ENCODE measurements around the gene SYNPR. TPM values are rescaled to one million over a fixed set of nuclear protein-coding genes. Genes with fewer than 3 reads are reported as not detected.

SYNPR gene
- total RNA-seq, 1 donor from 2014 or later: not detected

DNA sequence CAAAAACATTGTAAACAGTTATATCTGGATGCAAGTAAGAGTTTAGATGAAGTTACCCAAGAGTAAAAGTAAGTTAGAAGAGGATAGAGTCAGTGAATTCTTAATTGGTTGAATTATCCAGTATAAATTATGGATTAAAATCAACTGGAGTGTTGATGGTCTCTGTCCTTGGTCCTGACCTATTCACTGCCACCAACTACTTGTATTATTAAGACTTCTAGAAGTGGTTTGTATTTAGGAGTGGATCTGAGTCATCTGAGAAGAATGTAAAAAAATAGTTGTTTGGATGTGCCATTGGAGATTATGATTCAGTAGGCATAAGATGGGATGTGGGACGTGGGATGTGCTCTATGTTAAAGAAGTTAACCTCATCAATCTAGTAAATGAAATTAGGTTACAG lies 86.4 kb downstream of the SYNPR start:
- H3K36me3 ChIP-seq (ENCODE audit: control insufficient read depth in 3 of 3, insufficient read depth in 3 of 3, low read length in 3 of 3): no peaks in the 10 kb centered on the region
- H3K4me3 ChIP-seq (ENCODE audit: low read length in 3 of 3): no peak overlapping the region
- no peaks in the 10 kb centered on the region for H3K27me3 ChIP-seq (ENCODE audit: control insufficient read depth in 3 of 3, insufficient read depth in 3 of 3, low read length in 3 of 3)
- no peak overlapping the region for H3K9ac ChIP-seq (ENCODE audit: low read depth in 1 of 3, low read length in 3 of 3)
- no peak overlapping the region for H3K27ac ChIP-seq (ENCODE audit: low read depth, low read length)
- H3K4me1 ChIP-seq (ENCODE audit: control insufficient read depth in 3 of 3, insufficient read depth in 3 of 3, low read length in 3 of 3): no peaks in the 10 kb centered on the region
- H3K9me3 ChIP-seq (ENCODE audit: control insufficient read depth in 3 of 3, low read length in 3 of 3): no peaks in the 10 kb centered on the region

DNA sequence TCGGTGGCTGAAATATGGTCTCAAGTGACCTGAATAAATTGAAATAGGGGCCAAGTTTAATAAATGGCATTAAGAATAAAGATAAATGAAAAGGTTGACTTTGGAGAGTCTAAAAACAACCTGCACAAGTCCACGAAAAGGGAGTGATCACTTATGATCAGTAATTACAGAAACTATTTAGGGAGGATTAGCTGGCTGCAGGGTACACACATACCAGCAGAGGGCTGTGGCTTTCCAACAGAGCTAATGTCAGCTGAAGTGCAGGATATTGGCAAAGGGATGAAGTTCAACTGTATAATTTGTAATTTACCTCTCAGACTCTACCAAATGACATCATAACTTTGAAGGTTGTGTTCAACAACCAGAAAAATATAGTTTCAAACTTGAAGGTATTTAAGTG lies 86.8 kb downstream of the SYNPR start:
- Histone ChIP-seq H3K4me1 (ENCODE audit: control insufficient read depth in 3 of 3, insufficient read depth in 3 of 3, low read length in 3 of 3) (no peaks in the 10 kb centered on the region), H3K27me3 (ENCODE audit: control insufficient read depth in 3 of 3, insufficient read depth in 3 of 3, low read length in 3 of 3) (no peaks in the 10 kb centered on the region), H3K4me3 (ENCODE audit: low read length in 3 of 3) (no peak overlapping the region), H3K36me3 (ENCODE audit: control insufficient read depth in 3 of 3, insufficient read depth in 3 of 3, low read length in 3 of 3) (no peaks in the 10 kb centered on the region), H3K27ac (ENCODE audit: low read depth, low read length) (no peak overlapping the region), H3K9me3 (ENCODE audit: control insufficient read depth in 3 of 3, low read length in 3 of 3) (no peaks in the 10 kb centered on the region), H3K9ac (ENCODE audit: low read depth in 1 of 3, low read length in 3 of 3) (no peak overlapping the region)

DNA sequence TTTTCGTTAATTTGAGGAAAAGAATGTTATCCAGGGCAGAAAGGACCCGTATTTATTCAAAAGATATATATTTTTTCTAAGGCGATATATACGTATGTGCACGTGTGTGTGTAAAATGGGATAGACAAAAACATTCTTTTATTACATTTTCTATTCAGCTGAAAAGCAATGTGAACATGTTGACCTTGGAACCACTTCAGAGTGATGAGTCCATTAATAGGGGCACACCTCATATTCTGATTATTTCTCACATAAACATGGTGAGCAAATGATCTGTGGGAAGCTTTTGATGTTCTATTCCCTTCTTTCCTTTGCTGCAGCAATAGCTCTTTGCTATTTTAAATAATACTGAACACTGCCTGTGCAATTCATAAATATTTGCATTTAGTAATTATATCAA lies 87.6 kb downstream of the SYNPR start:
- no peak overlapping the region for H3K9ac ChIP-seq (ENCODE audit: low read depth in 1 of 3, low read length in 3 of 3)
- H3K36me3 ChIP-seq (ENCODE audit: control insufficient read depth in 3 of 3, insufficient read depth in 3 of 3, low read length in 3 of 3): no peaks in the 10 kb centered on the region
- H3K9me3 ChIP-seq (ENCODE audit: control insufficient read depth in 3 of 3, low read length in 3 of 3): no peaks in the 10 kb centered on the region
- no peaks in the 10 kb centered on the region for H3K27me3 ChIP-seq (ENCODE audit: control insufficient read depth in 3 of 3, insufficient read depth in 3 of 3, low read length in 3 of 3)
- H3K4me3 ChIP-seq (ENCODE audit: low read length in 3 of 3): no peak overlapping the region
- H3K27ac ChIP-seq (ENCODE audit: low read depth, low read length): no peak overlapping the region
- no peaks in the 10 kb centered on the region for H3K4me1 ChIP-seq (ENCODE audit: control insufficient read depth in 3 of 3, insufficient read depth in 3 of 3, low read length in 3 of 3)

DNA sequence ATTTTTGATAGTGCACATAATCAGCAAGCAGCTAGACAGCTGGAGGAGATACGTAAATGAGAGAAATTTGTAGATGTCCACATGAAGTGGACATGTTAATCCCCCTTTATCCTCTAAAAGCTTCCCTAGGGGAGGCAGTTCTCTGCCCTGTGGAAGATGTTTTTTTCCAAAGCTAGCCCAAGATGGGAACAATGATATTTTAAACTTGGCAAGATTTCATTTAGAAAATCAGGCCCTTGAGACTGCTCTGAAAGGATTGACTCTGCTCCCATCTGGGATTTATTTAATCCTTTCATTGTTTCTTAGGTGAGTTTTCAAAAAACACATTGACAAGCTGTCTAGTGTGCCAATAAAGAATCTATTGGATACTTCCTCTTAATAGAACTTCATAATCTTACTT lies 92.0 kb downstream of the SYNPR start:
- no peaks in the 10 kb centered on the region for H3K9me3 ChIP-seq (ENCODE audit: control insufficient read depth in 3 of 3, low read length in 3 of 3)
- H3K27me3 ChIP-seq (ENCODE audit: control insufficient read depth in 3 of 3, insufficient read depth in 3 of 3, low read length in 3 of 3): peaks cover 0 to 4% (median 0%) of the 10 kb centered on the region in 3 donors
- H3K27ac ChIP-seq (ENCODE audit: low read depth, low read length): no peak overlapping the region
- no peaks in the 10 kb centered on the region for H3K36me3 ChIP-seq (ENCODE audit: control insufficient read depth in 3 of 3, insufficient read depth in 3 of 3, low read length in 3 of 3)
- no peak overlapping the region for H3K4me3 ChIP-seq (ENCODE audit: low read length in 3 of 3)
- H3K4me1 ChIP-seq (ENCODE audit: control insufficient read depth in 3 of 3, insufficient read depth in 3 of 3, low read length in 3 of 3): no peaks in the 10 kb centered on the region
- H3K9ac ChIP-seq (ENCODE audit: low read depth in 1 of 3, low read length in 3 of 3): no peak overlapping the region

DNA sequence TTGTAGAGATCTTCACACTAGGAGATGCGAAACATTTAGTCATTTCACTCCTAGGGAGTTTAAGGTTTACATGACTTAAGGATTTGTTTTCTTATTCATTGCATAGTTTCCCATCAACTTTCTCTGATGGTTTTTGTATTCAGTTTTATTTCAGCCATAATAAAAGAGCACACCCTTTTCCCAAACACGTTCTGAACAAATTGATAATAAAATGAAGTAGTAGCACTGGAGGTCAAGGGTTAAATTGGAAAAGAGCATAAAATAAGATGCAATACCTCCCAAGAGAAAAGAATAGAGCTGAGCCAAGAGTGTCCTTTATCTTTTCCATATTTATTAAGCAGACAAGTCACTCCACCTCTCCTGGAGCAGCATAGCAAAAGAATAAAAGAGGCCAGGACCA lies 104.9 kb downstream of the SYNPR start:
- H3K9me3 ChIP-seq (ENCODE audit: control insufficient read depth in 3 of 3, low read length in 3 of 3): peaks cover 0 to 2% (median 0%) of the 10 kb centered on the region in 3 donors
- H3K4me3 ChIP-seq (ENCODE audit: low read length in 3 of 3): no peak overlapping the region
- no peak overlapping the region for H3K9ac ChIP-seq (ENCODE audit: low read depth in 1 of 3, low read length in 3 of 3)
- peaks cover 0 to 2% (median 0%) of the 10 kb centered on the region in 3 donors for H3K27me3 ChIP-seq (ENCODE audit: control insufficient read depth in 3 of 3, insufficient read depth in 3 of 3, low read length in 3 of 3)
- no peaks in the 10 kb centered on the region for H3K4me1 ChIP-seq (ENCODE audit: control insufficient read depth in 3 of 3, insufficient read depth in 3 of 3, low read length in 3 of 3)
- H3K36me3 ChIP-seq (ENCODE audit: control insufficient read depth in 3 of 3, insufficient read depth in 3 of 3, low read length in 3 of 3): no peaks in the 10 kb centered on the region
- H3K27ac ChIP-seq (ENCODE audit: low read depth, low read length): no peak overlapping the region

DNA sequence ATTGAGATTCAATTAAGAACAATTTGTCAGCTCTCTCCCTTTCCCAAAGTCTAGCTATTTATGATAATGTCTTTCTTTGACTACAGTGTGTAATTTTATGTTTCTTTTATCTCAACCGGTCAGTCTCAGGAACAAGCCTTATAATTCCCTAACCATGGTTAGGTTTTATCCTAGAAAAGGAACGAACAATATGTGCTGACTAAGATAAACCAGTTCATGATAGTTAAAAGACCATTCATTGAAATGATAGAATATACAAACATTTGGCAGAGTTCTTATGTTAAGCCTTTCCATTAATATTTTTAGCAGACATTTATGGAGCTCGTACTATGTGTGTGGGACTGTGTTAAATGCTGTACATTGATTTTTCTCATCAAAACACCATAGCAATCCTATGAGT lies 106.3 kb downstream of the SYNPR start:
- H3K9me3 ChIP-seq (ENCODE audit: control insufficient read depth in 3 of 3, low read length in 3 of 3): peaks cover 0 to 2% (median 0%) of the 10 kb centered on the region in 3 donors
- no peak overlapping the region for H3K9ac ChIP-seq (ENCODE audit: low read depth in 1 of 3, low read length in 3 of 3)
- H3K27ac ChIP-seq (ENCODE audit: low read depth, low read length): no peak overlapping the region
- peaks cover 0 to 2% (median 0%) of the 10 kb centered on the region in 3 donors for H3K27me3 ChIP-seq (ENCODE audit: control insufficient read depth in 3 of 3, insufficient read depth in 3 of 3, low read length in 3 of 3)
- H3K36me3 ChIP-seq (ENCODE audit: control insufficient read depth in 3 of 3, insufficient read depth in 3 of 3, low read length in 3 of 3): no peaks in the 10 kb centered on the region
- H3K4me3 ChIP-seq (ENCODE audit: low read length in 3 of 3): no peak overlapping the region
- no peaks in the 10 kb centered on the region for H3K4me1 ChIP-seq (ENCODE audit: control insufficient read depth in 3 of 3, insufficient read depth in 3 of 3, low read length in 3 of 3)

DNA sequence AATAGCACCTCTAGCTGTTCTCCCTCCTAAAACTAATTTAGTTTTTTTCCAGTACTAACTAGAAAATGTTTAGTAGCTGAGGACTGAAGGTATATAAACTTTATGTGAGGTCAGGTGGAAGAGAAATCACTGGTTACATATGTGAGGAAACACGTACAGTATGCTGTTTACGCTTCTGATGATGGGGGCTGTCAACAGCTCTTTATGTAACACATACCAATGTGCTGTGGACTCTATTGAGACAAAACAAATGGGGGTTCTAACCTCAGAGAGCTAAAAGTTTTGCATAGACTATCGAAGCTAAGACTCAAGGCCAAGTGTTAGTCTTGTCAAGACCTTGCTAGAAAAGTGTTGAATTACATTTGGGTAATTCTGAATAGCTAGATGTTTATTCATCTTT lies 107.5 kb downstream of the SYNPR start:
- H3K4me1 ChIP-seq (ENCODE audit: control insufficient read depth in 3 of 3, insufficient read depth in 3 of 3, low read length in 3 of 3): no peaks in the 10 kb centered on the region
- H3K4me3 ChIP-seq (ENCODE audit: low read length in 3 of 3): no peak overlapping the region
- H3K27me3 ChIP-seq (ENCODE audit: control insufficient read depth in 3 of 3, insufficient read depth in 3 of 3, low read length in 3 of 3): peaks cover 0 to 2% (median 0%) of the 10 kb centered on the region in 3 donors
- no peak overlapping the region for H3K27ac ChIP-seq (ENCODE audit: low read depth, low read length)
- H3K9ac ChIP-seq (ENCODE audit: low read depth in 1 of 3, low read length in 3 of 3): no peak overlapping the region
- no peaks in the 10 kb centered on the region for H3K36me3 ChIP-seq (ENCODE audit: control insufficient read depth in 3 of 3, insufficient read depth in 3 of 3, low read length in 3 of 3)
- peaks cover 0 to 2% (median 0%) of the 10 kb centered on the region in 3 donors for H3K9me3 ChIP-seq (ENCODE audit: control insufficient read depth in 3 of 3, low read length in 3 of 3)

DNA sequence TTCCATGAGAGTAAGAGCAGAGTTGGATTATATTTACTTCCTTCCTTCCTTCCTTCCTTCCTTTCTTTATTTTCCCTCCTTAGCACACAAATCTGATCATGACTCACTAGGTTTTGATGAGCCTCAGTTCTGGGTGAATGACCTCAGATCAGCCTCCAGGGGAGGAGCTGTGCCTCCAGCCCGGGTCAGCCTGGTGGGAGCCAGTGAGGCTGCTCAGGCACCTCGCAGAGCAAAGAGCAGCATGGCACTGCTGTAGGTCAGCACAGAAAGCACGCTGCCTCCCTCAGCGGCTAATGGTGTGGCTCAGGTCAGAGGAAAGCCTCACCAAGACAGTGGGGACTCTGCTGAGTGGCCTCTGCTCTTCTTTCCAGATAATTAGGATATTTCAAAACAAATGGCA lies 108.5 kb downstream of the SYNPR start:
- peaks cover 0 to 2% (median 0%) of the 10 kb centered on the region in 3 donors for H3K27me3 ChIP-seq (ENCODE audit: control insufficient read depth in 3 of 3, insufficient read depth in 3 of 3, low read length in 3 of 3)
- no peak overlapping the region for H3K9ac ChIP-seq (ENCODE audit: low read depth in 1 of 3, low read length in 3 of 3)
- peaks cover 0 to 2% (median 0%) of the 10 kb centered on the region in 3 donors for H3K9me3 ChIP-seq (ENCODE audit: control insufficient read depth in 3 of 3, low read length in 3 of 3)
- H3K4me3 ChIP-seq (ENCODE audit: low read length in 3 of 3): no peak overlapping the region
- H3K4me1 ChIP-seq (ENCODE audit: control insufficient read depth in 3 of 3, insufficient read depth in 3 of 3, low read length in 3 of 3): no peaks in the 10 kb centered on the region
- H3K36me3 ChIP-seq (ENCODE audit: control insufficient read depth in 3 of 3, insufficient read depth in 3 of 3, low read length in 3 of 3): no peaks in the 10 kb centered on the region
- H3K27ac ChIP-seq (ENCODE audit: low read depth, low read length): no peak overlapping the region

DNA sequence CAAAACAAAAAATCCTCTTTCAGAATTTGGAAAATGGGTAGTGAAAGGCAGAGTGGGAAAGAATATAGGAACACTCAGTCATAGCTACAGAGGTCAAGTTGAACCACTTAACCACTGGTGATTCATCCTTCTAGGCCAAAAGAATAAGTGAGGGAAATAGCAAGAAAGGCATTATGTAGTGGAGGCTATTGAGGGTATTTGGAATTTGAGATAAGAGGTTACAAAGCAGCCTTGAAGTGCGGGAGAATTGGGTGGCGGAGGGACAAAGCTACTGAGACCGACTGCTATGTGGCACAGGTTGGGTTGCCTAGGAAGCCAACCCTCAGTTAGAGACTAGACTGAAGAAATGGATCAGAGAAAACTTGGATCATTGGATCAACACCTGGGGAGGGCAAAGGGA lies 109.5 kb downstream of the SYNPR start:
- Histone ChIP-seq H3K27ac (ENCODE audit: low read depth, low read length) (no peak overlapping the region), H3K36me3 (ENCODE audit: control insufficient read depth in 3 of 3, insufficient read depth in 3 of 3, low read length in 3 of 3) (no peaks in the 10 kb centered on the region), H3K4me3 (ENCODE audit: low read length in 3 of 3) (no peak overlapping the region), H3K9ac (ENCODE audit: low read depth in 1 of 3, low read length in 3 of 3) (no peak overlapping the region), H3K27me3 (ENCODE audit: control insufficient read depth in 3 of 3, insufficient read depth in 3 of 3, low read length in 3 of 3) (peaks cover 0 to 2% (median 0%) of the 10 kb centered on the region in 3 donors), H3K9me3 (ENCODE audit: control insufficient read depth in 3 of 3, low read length in 3 of 3) (peaks cover 0 to 2% (median 0%) of the 10 kb centered on the region in 3 donors), H3K4me1 (ENCODE audit: control insufficient read depth in 3 of 3, insufficient read depth in 3 of 3, low read length in 3 of 3) (no peaks in the 10 kb centered on the region)

DNA sequence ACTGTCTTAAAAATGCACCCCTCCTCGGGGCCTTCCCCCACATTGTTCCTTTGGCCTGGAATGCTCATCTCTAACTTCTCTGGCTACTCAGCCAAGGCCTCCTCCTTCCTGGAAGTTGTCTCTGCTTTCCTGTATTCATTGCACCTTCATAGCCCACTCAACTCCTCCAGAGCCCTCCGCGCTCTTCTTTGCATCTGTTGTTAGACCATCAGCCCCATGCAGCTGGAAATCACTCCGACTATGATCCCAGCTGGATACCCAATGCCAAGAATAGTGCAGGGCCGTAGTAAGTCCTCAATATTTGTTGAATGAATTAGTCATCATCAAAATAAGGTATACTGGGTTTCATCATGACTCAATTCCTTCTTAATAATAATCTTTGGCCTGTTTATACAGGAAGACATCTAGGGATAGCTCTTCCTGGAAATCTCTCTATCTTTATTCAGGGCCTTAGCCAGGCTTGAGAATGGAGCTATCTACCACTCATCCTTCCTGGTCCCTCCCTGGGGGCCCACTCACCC lies 112.7 kb downstream of the SYNPR start:
- Histone ChIP-seq H3K4me1 (ENCODE audit: control insufficient read depth in 3 of 3, insufficient read depth in 3 of 3, low read length in 3 of 3) (no peaks in the 10 kb centered on the region), H3K9me3 (ENCODE audit: control insufficient read depth in 3 of 3, low read length in 3 of 3) (peaks cover 0 to 2% (median 0%) of the 10 kb centered on the region in 3 donors), H3K4me3 (ENCODE audit: low read length in 3 of 3) (no peak overlapping the region), H3K36me3 (ENCODE audit: control insufficient read depth in 3 of 3, insufficient read depth in 3 of 3, low read length in 3 of 3) (no peaks in the 10 kb centered on the region), H3K9ac (ENCODE audit: low read depth in 1 of 3, low read length in 3 of 3) (no peak overlapping the region), H3K27ac (ENCODE audit: low read depth, low read length) (no peak overlapping the region), H3K27me3 (ENCODE audit: control insufficient read depth in 3 of 3, insufficient read depth in 3 of 3, low read length in 3 of 3) (peaks cover 0 to 2% (median 0%) of the 10 kb centered on the region in 3 donors)
